Colonic mucosa (tissue), 4 donors: ENCODE measurements around the gene AP3M1. TPM values are rescaled to one million over a fixed set of nuclear protein-coding genes. Genes with fewer than 3 reads are reported as not detected.
A peak's percentile ranks its signal among the peaks of the same experiment; 100 is the strongest.

Experiments
- DNase-seq: peaks from one replicate; pipeline ENCODE4 v3.0.0-alpha.2; 2020
- H3K27ac ChIP-seq: fragments of 200-600 bp; one replicate; pipeline ENCODE4 v1.8.0; 2021
- H3K27me3 ChIP-seq: fragments of 200-600 bp; one replicate; pipeline ENCODE4 v1.8.0; 2021
- H3K36me3 ChIP-seq: fragments of 200-600 bp; one replicate; pipeline ENCODE4 v1.8.0; 2021
- H3K4me1 ChIP-seq: fragments of 200-600 bp; one replicate; pipeline ENCODE4 v1.8.0; 2021; ENCODE audit warnings: mild to moderate bottlenecking
- H3K4me3 ChIP-seq: fragments of 200-600 bp; one replicate; pipeline ENCODE4 v1.8.0; 2021
- H3K9ac ChIP-seq, 2 donors: one replicate each; pipeline ENCODE4 v1.7.0; 2013; ENCODE audit warnings: control low read depth in 2 of 2, low read depth in 2 of 2, low read length in 2 of 2
- H3K9me3 ChIP-seq: fragments of 200-600 bp; one replicate; pipeline ENCODE4 v1.8.0; 2021
- CTCF ChIP-seq: fragments of 200-600 bp; IDR thresholded peaks from one replicate; pipeline ENCODE4 v1.8.0; 2022; ENCODE audit warnings: antibody characterized with exemption, mild to moderate bottlenecking
- intact Hi-C: fragments of 100-400 bp; cut with DNase I; formaldehyde crosslinking; loops from one replicate; pipeline ENCODE4 v1.14.1; 2022
- total RNA-seq, 2 donors: library from RNA; stranded (reverse); fragmentation: NEBNext Ultra II Directional in 1 of 2; extraction: Animal tissue kit (Norgen Biotek cat#: 25700) in 1 of 2; gene quantifications; one replicate each; pipeline ENCODE4 v1.2.1, GENCODE V29; 2021
- donor health status: healthy.
- donor health status: DM: no; HTN: no; CAD: no.
- donor health status: DM: no; HTN: no; CAD: no.

AP3M1 gene
- total RNA-seq, result 10 to 100 TPM; 30.5 to 31.7 TPM

- Histone ChIP-seq H3K36me3 (no peaks in the 10 kb centered on the region), H3K9ac (peak within 1 kb of the TSS; percentile 81 to 85), H3K27me3 (no peaks in the 10 kb centered on the region), H3K4me3 (peak within 1 kb of the TSS; percentile 82), H3K9me3 (no peaks in the 10 kb centered on the region), H3K4me1 (peaks cover 5% of the 10 kb centered on the region), H3K27ac (peak within 1 kb of the TSS; percentile 83)
- peak; percentile 86 for DNase-seq
- no peak for TF ChIP-seq CTCF
- intact Hi-C loops, result no loop called here
Measured at GRCh38 chr10:74150204-74150989, at the start of gene AP3M1. Gene AP3M1 (minus strand): TSS chr10:74150828. CDS start chr10:74138379, 12,449 bp downstream.

GRCh38 chr10:74199315-74199714 is 48.7 kb upstream of the AP3M1 start:
- Histone ChIP-seq H3K4me3 (no peak overlapping the region), H3K36me3 (no peaks in the 10 kb centered on the region), H3K27me3 (no peaks in the 10 kb centered on the region), H3K9ac (no peak overlapping the region), H3K9me3 (no peaks in the 10 kb centered on the region), H3K27ac (no peak overlapping the region), H3K4me1 (no peaks in the 10 kb centered on the region)
- no peak for DNase-seq
- intact Hi-C loops, result no loop called here
- no peak for TF ChIP-seq CTCF

- Histone ChIP-seq H3K9ac (no peak overlapping the region), H3K36me3 (no peaks in the 10 kb centered on the region), H3K4me3 (no peak overlapping the region), H3K27me3 (no peaks in the 10 kb centered on the region), H3K4me1 (no peaks in the 10 kb centered on the region), H3K9me3 (no peaks in the 10 kb centered on the region), H3K27ac (no peak overlapping the region)
- DNase-seq, result no peak
- intact Hi-C loops, result no loop called here
- no peak for TF ChIP-seq CTCF
Measured at GRCh38 chr10:74194999-74195398, 44.4 kb upstream of the AP3M1 start.

- Histone ChIP-seq H3K9ac (no peak overlapping the region), H3K4me1 (no peaks in the 10 kb centered on the region), H3K27ac (no peak overlapping the region), H3K4me3 (no peak overlapping the region), H3K9me3 (no peaks in the 10 kb centered on the region), H3K27me3 (no peaks in the 10 kb centered on the region), H3K36me3 (no peaks in the 10 kb centered on the region)
- intact Hi-C loops, result no loop called here
- no peak for TF ChIP-seq CTCF
- no peak for DNase-seq
Measured at GRCh38 chr10:74194545-74194944, 43.9 kb upstream of the AP3M1 start.

GRCh38 chr10:74190494-74190893 is 39.9 kb upstream of the AP3M1 start:
- no peaks in the 10 kb centered on the region for H3K36me3 ChIP-seq
- peak overlapping the region in 1 of 2 donors; percentile 38 for H3K9ac ChIP-seq
- TF ChIP-seq CTCF, result no peak
- no peak overlapping the region for H3K4me3 ChIP-seq
- no peaks in the 10 kb centered on the region for H3K4me1 ChIP-seq
- DNase-seq, result no peak
- H3K9me3 ChIP-seq, result no peaks in the 10 kb centered on the region
- H3K27me3 ChIP-seq, result no peaks in the 10 kb centered on the region
- intact Hi-C loops, result no loop called here
- H3K27ac ChIP-seq, result peak overlapping the region; percentile 20
